HUES48 (cell line): ENCODE measurements around the gene PDZD2.
"Not testable (repeated sequence)": the region's sequence is repeated elsewhere in the genome, so short reads cannot be mapped to it uniquely, and the experiment has no call there.

ENCODE experiments used
- H3K27ac ChIP-seq: one replicate; pipeline ENCODE4 v1.7.0; 2013; ENCODE audit warnings: low read depth, low read length, inconsistent platforms
- H3K27me3 ChIP-seq: 2 replicates; pipeline ENCODE4 v1.6.1; 2013; ENCODE audit warnings: mild to moderate bottlenecking, low read length; ENCODE audit not compliant: control insufficient read depth, insufficient read depth
- H3K36me3 ChIP-seq: 2 replicates; pipeline ENCODE4 v1.6.1; 2013; ENCODE audit warnings: low read length; ENCODE audit not compliant: control insufficient read depth, insufficient read depth
- H3K4me1 ChIP-seq: 2 replicates; pipeline ENCODE4 v1.6.1; 2013; ENCODE audit warnings: mild to moderate bottlenecking, low read length; ENCODE audit not compliant: control insufficient read depth, insufficient read depth
- H3K4me3 ChIP-seq: 2 replicates; pipeline ENCODE4 v1.5.1; 2013; ENCODE audit warnings: mild to moderate bottlenecking, low read depth, low read length
- H3K9ac ChIP-seq: 2 replicates; pipeline ENCODE4 v1.6.1; 2013; ENCODE audit warnings: mild to moderate bottlenecking, low read depth, low read length, moderate library complexity
- H3K9me3 ChIP-seq: 2 replicates; pipeline ENCODE4 v1.6.1; 2013; ENCODE audit warnings: low read length; ENCODE audit not compliant: control insufficient read depth, insufficient read depth

The PDZD2 gene

DNA sequence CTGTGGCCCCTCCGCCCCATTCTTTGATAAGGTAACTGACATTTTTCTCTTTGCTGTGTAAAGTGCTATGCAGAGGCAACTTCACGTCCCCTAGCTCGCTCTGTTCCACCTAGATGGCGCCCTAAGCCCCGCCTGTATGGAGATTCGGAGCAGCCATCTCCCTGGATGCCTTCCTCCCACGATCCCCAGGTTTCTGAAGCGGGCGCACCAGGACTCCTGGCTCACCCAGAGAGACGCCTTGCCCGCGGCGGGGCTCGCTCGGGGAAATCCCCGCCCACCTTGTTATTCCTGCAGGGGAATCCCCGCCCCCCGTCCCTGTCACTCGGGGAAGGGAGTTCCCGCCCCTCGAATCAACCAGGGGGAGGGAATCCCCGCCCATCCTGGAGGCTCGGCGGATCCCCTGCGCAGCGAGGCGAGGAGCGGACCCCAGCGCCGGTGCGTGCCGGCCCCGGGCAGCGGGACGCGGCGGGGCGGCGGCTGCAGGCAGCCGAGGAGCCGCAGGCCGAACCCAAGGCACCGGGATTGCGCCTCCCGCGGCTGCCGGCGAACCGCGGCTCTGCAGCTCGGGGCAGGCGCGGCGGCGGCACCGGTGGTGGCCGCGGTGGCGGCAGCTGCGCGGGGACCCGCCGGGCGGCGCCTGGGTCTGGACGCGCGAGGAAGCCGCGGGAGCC lies at the start of gene PDZD2:
TSS of gene PDZD2 (plus strand) at position 384 of the 671 bp plus-strand sequence.
- Histone ChIP-seq H3K9ac (peak within 1 kb of the TSS; percentile 19; the same call in 1 of the 2 replicates), H3K4me3 (peak within 1 kb of the TSS; percentile 84), H3K27me3 (peaks cover 23% of the 10 kb centered on the region)

DNA sequence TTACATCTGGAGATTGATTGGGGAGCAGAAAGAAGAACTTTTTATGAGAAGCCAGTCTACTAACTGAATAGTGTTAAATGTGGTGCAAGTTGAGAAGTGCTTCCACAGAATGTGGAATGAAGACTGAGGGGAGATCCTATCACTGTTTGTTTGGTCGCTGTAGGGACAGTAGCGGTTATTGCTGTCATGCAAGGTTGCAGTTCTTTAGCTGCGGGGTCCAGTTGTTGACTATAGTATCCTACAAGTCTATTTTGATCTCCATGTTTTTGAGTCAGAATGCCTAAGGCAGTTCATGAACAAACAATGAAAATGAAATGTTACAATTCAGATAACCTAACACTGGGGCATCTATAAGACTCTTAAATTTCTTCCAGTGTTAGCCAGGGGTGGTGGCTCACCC lies 45.3 kb upstream of the PDZD2 start:
- Histone ChIP-seq H3K9me3 (no peaks in the 10 kb centered on the region), H3K9ac (no peak overlapping the region), H3K4me3 (no peak overlapping the region), H3K4me1 (no peaks in the 10 kb centered on the region), H3K27me3 (no peaks in the 10 kb centered on the region), H3K27ac (no peak overlapping the region), H3K36me3 (no peaks in the 10 kb centered on the region)

More for the DNA sequence above, at the start of gene PDZD2:
- no peaks in the 10 kb centered on the region for H3K36me3 ChIP-seq
- H3K4me1 ChIP-seq = peaks cover 14% of the 10 kb centered on the region
- H3K27ac ChIP-seq = peak within 1 kb of the TSS; percentile 40
- no peaks in the 10 kb centered on the region for H3K9me3 ChIP-seq

DNA sequence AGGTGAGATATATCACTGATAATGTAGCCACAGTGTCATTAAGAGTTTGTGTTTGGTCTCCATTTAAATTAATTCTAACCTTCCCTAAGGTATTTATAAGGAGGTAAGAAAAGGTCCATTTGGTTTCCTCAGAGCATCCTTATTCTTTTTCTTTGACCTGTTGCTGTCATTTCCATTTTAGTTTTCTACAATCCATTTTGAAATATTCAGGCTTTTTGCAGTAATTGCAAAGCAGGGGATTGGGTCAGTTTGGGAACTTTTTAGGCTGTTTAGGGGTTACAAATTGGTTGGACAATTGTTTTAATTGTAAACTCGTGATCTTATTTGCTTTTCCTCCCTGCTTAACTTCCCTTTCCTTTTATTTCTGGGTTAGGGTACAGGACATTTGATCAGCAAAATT lies 42.6 kb upstream of the PDZD2 start:
- Histone ChIP-seq H3K4me1 (no peaks in the 10 kb centered on the region), H3K4me3 (no peak overlapping the region), H3K36me3 (no peaks in the 10 kb centered on the region), H3K9me3 (no peaks in the 10 kb centered on the region), H3K27ac (no peak overlapping the region), H3K27me3 (no peaks in the 10 kb centered on the region), H3K9ac (no peak overlapping the region)

DNA sequence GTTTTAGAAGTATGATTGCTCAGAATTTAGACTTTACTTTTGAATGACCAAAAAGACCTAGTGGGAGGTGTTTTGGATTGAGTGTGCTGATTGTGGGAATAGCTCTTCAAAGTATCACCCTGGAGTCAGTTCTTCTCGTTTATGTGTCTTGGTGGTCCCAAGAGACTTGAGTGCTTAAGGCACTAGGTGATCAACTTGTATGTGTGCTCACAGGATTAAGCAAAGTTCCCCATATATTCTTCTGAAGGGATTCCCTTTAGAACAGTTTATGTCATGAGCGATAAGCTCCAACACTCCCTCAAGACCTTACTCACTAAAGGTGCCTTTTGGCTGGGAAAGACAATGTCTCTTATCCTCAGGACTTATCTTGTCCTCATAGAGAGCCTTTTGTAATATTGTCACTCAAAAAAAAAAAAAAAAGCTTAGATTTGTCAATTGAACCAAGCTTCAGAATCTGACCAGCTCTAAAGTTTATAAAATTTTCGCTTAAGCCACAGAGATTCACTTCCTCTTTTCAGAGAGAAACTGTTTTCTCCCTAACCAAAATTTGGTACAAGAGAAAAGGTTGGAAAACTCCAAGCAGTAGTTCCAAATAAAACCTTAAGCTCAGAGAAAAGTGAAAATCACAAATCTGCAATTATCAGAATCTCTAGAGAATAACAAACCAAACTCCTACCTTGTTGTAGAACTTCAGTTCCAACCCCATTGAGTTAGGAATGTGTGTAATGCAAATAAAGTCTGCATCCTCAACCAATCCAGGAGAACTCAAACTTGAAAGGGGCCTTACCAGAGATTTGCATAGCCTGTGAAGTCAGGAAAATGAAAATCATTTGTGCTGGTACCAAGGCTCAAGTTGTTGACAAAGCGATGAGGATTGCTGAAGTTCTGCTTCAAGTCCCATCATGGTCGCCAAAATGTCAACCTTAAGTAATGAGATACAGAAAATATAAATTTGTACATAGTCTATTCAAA lies 40.0 kb upstream of the PDZD2 start:
- H3K27me3 ChIP-seq = no peaks in the 10 kb centered on the region
- no peak overlapping the region for H3K27ac ChIP-seq
- H3K4me1 ChIP-seq = no peaks in the 10 kb centered on the region
- H3K9me3 ChIP-seq = no peaks in the 10 kb centered on the region
- H3K36me3 ChIP-seq = no peaks in the 10 kb centered on the region
- H3K9ac ChIP-seq = no peak overlapping the region
- H3K4me3 ChIP-seq = no peak overlapping the region

DNA sequence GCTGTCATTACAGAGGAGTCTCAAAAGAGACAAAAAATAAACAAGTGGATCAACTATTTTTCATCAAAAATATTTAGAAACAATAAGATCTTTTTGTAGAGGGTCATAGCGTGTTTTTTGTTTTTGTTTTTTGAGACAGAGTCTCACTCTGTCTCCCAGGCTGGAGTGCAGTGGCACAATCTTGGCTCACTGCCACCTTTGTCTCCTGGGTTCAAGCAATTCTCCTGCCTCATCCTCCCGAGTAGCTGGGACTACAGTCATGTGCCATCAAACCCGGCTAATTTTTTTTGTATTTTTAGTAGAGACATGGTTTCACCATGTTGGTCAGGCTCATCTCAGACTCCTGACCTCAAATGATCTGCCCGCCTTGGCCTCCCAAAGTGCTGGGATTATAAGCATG lies 36.6 kb upstream of the PDZD2 start:
- H3K4me1 ChIP-seq, H3K9ac ChIP-seq, H3K27ac ChIP-seq, H3K9me3 ChIP-seq, H3K36me3 ChIP-seq, H3K4me3 ChIP-seq, H3K27me3 ChIP-seq: not testable (repeated sequence)

DNA sequence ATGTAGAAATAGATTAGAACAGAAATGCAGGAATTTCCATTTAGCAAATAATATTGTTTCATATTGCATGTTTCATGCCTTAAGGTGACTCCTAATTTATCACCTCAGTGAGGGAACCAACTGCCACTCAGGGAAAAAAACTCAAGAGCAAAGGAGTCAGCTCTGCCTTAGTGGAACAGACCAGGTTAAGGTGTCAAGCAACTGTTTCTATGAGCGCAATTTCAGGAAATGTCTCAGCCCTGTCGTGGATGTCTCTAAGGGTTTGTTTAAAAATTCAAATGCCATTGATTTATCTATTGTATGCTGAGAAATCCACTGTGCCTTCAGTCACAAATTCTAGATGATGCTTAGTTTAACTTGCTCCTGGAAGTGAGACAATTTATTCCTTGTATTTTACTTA lies 34.7 kb upstream of the PDZD2 start:
- no peak overlapping the region for H3K9ac ChIP-seq
- H3K27ac ChIP-seq = no peak overlapping the region
- H3K4me3 ChIP-seq = no peak overlapping the region
- no peaks in the 10 kb centered on the region for H3K36me3 ChIP-seq
- H3K4me1 ChIP-seq = no peaks in the 10 kb centered on the region
- no peaks in the 10 kb centered on the region for H3K27me3 ChIP-seq
- H3K9me3 ChIP-seq = no peaks in the 10 kb centered on the region

DNA sequence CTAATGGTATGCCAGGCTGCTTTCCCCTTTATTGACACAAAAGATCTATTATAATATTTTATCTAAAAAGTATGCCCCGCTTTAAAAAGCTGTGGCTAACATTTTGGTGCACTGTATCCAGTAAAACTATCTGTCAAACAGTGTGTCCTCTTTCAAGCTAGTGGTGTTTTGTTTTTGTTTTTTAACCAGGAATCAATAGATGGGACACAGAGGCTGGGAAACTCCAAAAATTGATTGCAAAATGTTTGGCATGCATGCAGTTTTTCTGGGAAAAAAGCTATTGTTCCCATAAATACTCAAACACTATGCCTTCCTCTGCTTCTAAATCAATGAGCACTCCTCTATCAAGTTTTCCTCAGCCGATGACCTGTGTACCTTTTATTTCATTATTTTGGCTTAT lies 34.3 kb upstream of the PDZD2 start:
- Histone ChIP-seq H3K36me3 (no peaks in the 10 kb centered on the region), H3K4me1 (no peaks in the 10 kb centered on the region), H3K4me3 (no peak overlapping the region), H3K27ac (no peak overlapping the region), H3K27me3 (no peaks in the 10 kb centered on the region), H3K9ac (no peak overlapping the region), H3K9me3 (no peaks in the 10 kb centered on the region)

DNA sequence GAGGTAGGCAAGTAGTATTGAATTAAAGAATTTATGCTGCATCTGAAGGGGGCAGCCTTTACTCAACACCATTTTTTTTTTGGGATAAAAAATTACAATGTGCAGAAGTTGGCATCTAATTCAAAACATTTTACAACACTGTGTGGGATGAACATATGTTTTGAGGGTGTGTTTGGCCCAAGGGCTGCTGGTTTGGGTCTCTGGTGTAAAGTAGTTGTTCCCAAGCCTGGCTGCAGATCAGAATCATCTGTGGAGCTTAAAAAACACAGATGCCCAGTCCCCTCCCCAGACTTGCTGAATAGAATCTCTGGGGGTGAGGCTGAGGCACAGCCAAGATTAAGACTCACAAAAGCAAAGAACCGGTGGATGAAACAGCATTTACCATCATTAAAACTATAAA lies 33.0 kb upstream of the PDZD2 start:
- Histone ChIP-seq H3K4me1 (no peaks in the 10 kb centered on the region), H3K9ac (no peak overlapping the region), H3K27ac (no peak overlapping the region), H3K36me3 (no peaks in the 10 kb centered on the region), H3K4me3 (no peak overlapping the region), H3K9me3 (no peaks in the 10 kb centered on the region), H3K27me3 (no peaks in the 10 kb centered on the region)

DNA sequence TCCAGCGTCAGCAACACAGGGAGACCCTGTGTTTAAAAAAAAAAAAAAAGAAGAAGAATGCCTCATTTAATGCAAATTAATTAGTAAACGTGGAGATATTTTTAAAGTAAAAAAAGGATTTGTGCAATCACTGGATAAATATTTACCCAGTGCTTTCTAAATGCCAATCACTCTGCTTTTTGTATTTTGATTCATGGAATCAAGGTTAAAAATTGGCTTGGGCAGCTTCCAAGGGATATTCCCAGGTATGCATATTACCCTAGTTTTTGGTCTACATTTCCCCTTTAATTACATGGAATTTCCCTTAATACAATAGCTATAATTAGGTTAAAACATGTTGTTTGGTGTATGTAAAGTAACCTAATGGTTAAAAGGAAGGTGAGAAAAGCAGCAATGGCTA lies 31.4 kb upstream of the PDZD2 start:
- Histone ChIP-seq H3K36me3 (no peaks in the 10 kb centered on the region), H3K4me3 (no peak overlapping the region), H3K9me3 (no peaks in the 10 kb centered on the region), H3K27me3 (no peaks in the 10 kb centered on the region), H3K9ac (no peak overlapping the region), H3K27ac (no peak overlapping the region), H3K4me1 (no peaks in the 10 kb centered on the region)

DNA sequence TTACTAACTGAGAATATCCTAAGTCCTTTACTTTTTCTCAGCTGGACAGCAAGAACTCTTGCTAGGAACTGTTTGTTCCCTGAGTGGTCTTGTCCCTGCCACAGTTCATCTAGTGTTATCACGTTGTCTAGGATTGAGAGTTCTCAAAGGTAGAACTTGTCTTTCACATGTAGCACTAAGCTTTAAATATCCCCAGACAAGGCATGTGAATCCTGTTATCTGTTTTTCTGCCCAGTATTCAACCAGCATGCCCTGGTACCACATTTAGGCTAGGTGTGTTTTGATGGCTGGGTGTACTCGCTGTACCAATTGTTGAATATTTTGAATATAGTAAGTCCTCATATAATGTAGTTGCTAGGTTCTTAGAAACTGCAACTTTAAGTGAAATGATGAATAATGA lies 27.9 kb upstream of the PDZD2 start:
- no peaks in the 10 kb centered on the region for H3K9me3 ChIP-seq
- H3K27me3 ChIP-seq = no peaks in the 10 kb centered on the region
- H3K27ac ChIP-seq = no peak overlapping the region
- H3K36me3 ChIP-seq = no peaks in the 10 kb centered on the region
- H3K9ac ChIP-seq = no peak overlapping the region
- no peak overlapping the region for H3K4me3 ChIP-seq
- peaks cover 11% of the 10 kb centered on the region for H3K4me1 ChIP-seq

DNA sequence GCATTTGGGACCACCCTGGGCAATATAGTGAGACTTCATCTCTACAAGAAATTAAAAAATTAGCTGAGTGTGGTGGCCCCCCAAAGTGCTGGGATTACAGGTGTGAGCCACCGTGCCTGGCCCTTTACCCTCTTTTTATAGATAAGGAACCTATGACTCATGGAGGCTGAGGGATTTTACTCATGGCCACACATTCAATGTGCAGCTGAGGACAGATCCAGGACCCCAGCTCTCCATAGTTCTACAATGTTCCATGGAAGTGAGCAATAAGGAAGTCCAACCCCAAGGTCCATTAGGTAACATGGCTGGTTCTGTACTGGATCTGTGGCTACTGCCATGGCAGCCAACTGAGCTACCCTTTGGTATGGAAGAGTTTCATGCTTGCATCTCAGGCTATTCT lies 25.3 kb upstream of the PDZD2 start:
- Histone ChIP-seq H3K9me3 (no peaks in the 10 kb centered on the region), H3K27ac (no peak overlapping the region), H3K36me3 (no peaks in the 10 kb centered on the region), H3K4me3 (no peak overlapping the region), H3K27me3 (no peaks in the 10 kb centered on the region), H3K9ac (no peak overlapping the region), H3K4me1 (peaks cover 21% of the 10 kb centered on the region)
